ENCODE results near the gene STYK1. TPM values are rescaled to one million over a fixed set of nuclear protein-coding genes. Genes with fewer than 3 reads are reported as not detected.

Gene STYK1, protein sequence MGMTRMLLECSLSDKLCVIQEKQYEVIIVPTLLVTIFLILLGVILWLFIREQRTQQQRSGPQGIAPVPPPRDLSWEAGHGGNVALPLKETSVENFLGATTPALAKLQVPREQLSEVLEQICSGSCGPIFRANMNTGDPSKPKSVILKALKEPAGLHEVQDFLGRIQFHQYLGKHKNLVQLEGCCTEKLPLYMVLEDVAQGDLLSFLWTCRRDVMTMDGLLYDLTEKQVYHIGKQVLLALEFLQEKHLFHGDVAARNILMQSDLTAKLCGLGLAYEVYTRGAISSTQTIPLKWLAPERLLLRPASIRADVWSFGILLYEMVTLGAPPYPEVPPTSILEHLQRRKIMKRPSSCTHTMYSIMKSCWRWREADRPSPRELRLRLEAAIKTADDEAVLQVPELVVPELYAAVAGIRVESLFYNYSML
- total RNA-seq (2022; extraction: Qiagen RNA extraction), result 0.11 to 0.51 TPM (median 0.20 TPM) in 5 replicates

DNA sequence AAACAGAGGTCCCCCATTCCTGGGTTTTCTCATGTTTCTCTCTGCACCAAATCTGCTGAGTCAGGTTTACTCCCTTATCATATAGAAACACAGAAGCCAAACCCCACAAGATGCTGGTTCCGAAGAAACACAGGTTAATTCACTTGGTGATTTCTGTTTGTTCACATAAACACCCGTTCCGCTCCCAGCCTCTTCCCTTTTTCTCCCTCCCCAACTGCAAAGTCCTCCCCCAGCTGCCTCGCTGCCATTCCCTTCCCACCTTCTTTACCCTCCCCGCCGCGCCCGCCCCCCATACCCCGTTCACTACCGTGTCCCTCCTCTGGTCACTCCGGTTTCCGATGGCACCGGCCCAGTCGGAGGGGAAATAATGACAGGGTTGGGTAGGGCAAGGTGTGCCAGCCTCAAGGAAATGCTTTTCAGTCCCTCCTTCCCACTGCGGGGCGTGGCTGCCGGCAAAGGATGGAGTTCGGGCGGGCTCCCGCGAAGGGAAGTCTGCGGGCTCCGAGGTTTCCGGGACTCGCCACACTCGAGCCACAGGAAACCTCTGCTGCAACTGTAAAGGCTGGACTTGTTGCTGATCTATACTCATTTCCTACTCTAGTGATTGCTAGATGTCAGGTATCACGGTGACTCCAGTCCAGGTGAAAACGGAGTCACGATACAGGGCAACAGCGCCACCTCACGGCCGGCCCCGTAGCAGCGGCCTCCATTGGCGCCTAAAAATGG, at the start of gene STYK1:
Gene STYK1, minus strand, starts transcription at position 394 of the 726 bp plus-strand sequence. CDS start 39,434 bp downstream, outside the sequence.

GRCh38 chr12:10722905-10723746, 49.3 kb upstream of the STYK1 start, which contains the start of gene YBX3:
YBX3 (minus strand) TSS chr12:10723323; CDS start chr12:10723111, 212 bp downstream.

DNA sequence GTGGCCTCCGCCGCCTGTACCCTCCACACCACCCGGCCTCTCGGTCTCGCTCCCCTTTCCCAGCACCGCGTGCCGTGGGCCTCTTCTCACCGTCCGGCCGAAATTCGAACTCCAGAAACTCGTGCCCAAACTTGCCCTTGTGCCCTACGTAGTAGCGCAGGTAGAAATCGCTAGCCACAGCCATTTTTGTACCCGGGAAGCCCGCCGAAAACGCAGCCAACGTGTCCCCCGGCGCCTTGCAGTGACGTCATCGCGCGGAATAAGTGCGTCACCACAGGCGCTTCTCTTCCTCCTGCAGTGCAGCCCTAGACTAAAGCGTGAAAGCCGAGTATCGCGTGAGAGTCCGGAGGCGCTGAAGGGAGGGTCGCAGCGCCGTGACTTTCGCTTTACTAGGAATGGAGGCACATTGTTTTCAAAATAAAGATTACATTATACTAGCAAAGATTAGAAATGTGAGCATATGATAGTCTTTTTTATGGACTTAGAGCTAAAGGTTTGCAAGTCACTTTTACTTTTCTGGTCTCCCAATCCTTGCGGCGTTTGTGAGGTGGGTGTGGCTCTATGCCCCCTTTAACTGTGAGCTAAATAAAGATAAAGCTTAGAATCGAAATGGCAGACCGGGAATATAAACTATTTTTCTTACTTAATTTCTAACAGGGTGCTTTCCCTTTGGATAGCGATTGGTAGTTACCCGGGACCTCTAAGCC, 60.4 kb downstream of the STYK1 start, which contains the start of gene MAGOHB:
Gene MAGOHB, minus strand, starts transcription at position 261 of the 707 bp plus-strand sequence. Its CDS starts 77 bp downstream, at position 184.

Other genes starting within 250 kb of the STYK1 start
- gene KLRC2, start 238.0 kb downstream of the STYK1 start, total RNA-seq (2022; extraction: Qiagen RNA extraction), result 1.5 to 2.1 TPM (median 1.7 TPM) in 5 replicates
- not detected in 5 replicates for gene KLRC1, start 220.7 kb downstream of the STYK1 start, total RNA-seq (2022; extraction: Qiagen RNA extraction)
- 0.66 to 0.89 TPM (median 0.76 TPM) in 5 replicates for gene EIF2S3B, start 168.2 kb downstream of the STYK1 start, total RNA-seq (2022; extraction: Qiagen RNA extraction)
- 40.4 to 75.6 TPM (median 46.4 TPM) in 5 replicates for gene MAGOHB, start 60.4 kb downstream of the STYK1 start, total RNA-seq (2022; extraction: Qiagen RNA extraction)
- gene YBX3, start 49.3 kb upstream of the STYK1 start, total RNA-seq (2022; extraction: Qiagen RNA extraction), result 248 to 287 TPM (median 273 TPM) in 5 replicates
- not detected in 5 replicates for gene TAS2R7, start 128.6 kb upstream of the STYK1 start, total RNA-seq (2022; extraction: Qiagen RNA extraction)
- gene TAS2R8, start 133.2 kb upstream of the STYK1 start, total RNA-seq (2022; extraction: Qiagen RNA extraction), result not detected in 5 replicates
- not detected in 5 replicates for gene TAS2R9, start 136.1 kb upstream of the STYK1 start, total RNA-seq (2022; extraction: Qiagen RNA extraction)
- gene TAS2R10, start 152.3 kb upstream of the STYK1 start, total RNA-seq (2022; extraction: Qiagen RNA extraction), result 0.11 to 0.13 TPM in 2 of 5 replicates, not detected in the others
- gene PRR4, start 175.4 kb upstream of the STYK1 start, total RNA-seq (2022; extraction: Qiagen RNA extraction), result 1.1 to 3.9 TPM (median 3.0 TPM) in 5 replicates
- 1.8 to 3.2 TPM (median 2.4 TPM) in 5 replicates for gene PRH1, start 210.2 kb upstream of the STYK1 start, total RNA-seq (2022; extraction: Qiagen RNA extraction)
- gene TAS2R13, start 235.5 kb upstream of the STYK1 start, total RNA-seq (2022; extraction: Qiagen RNA extraction), result not detected in 5 replicates

All from A549 treated with dexamethasone at 1 μM for 4 hours (cell line).